HEK293T (cell line): ENCODE data around the gene ERI3.

ENCODE experiments used
- FOXK2 ChIP-seq: fragments of 450-650 bp; IDR thresholded peaks from 2 replicates; pipeline ENCODE4 v1.6.1; 2016; ENCODE audit warnings: mild to moderate bottlenecking
- SP1 ChIP-seq: fragments of 450-650 bp; IDR thresholded peaks from 2 replicates; pipeline ENCODE4 v1.6.1; 2017

GRCh38 chr1:44322367-44322766 is 32.7 kb downstream of the ERI3 start:
- TF ChIP-seq FOXK2 (no peak), SP1 (no peak)
